22Rv1 (cell line): Measurements from ENCODE around the gene PROCA1.

Experiments used
- CTCF ChIP-seq: fragments of 450-650 bp; IDR thresholded peaks from 2 replicates; pipeline ENCODE4 v1.5.1; 2017; ENCODE audit warnings: mild to moderate bottlenecking
- ZFX ChIP-seq: fragments of 450-650 bp; IDR thresholded peaks from 2 replicates; pipeline ENCODE4 v1.6.1; 2017; ENCODE audit warnings: antibody characterized with exemption, borderline replicate concordance

GRCh38 chr17:28723159-28723835 lies 11.6 kb upstream of the PROCA1 start:
- TF ChIP-seq CTCF (no peak), ZFX (no peak)
